GM12878 (cell line): ENCODE data around the gene ANKMY1. TPM values are rescaled to one million over a fixed set of nuclear protein-coding genes. Genes with fewer than 3 reads are reported as not detected.
A peak's percentile ranks its signal among the peaks of the same experiment; 100 is the strongest.

Experiments
- ATAC-seq: fragments of 200-7000 bp; cut with Tn5 transposase; 3 replicates; pipeline ENCODE4 v1.9.1; 2020; ENCODE audit warnings: mild to moderate bottlenecking, moderate library complexity
- BruUV-seq: library from RNA; stranded (reverse); fragments of 400-500 nt; replicated peaks from 2 replicates; lab custom pipeline; 2021; lab: Mats Ljungman, UMichigan
- CTCF ChIA-PET: fragments of 300-600 bp; sonication (Branson Sonifier 250); formaldehyde crosslinking; extraction: SDS; loops from one replicate; lab custom pipeline; 2021; ENCODE audit warnings: inconsistent platforms; lab: Yijun Ruan, JAX
- POLR2A ChIA-PET: fragments of 350-600 bp; formaldehyde crosslinking; extraction: SDS; loops from one replicate; lab custom pipeline; 2021; ENCODE audit warnings: inconsistent platforms; lab: Charles Lee
- RAD21 ChIA-PET: fragments of 300-600 bp; sonication (Branson Sonifier 250); formaldehyde crosslinking; loops from one replicate; lab custom pipeline; 2023; ENCODE audit warnings: antibody characterized with exemption; ENCODE audit not compliant: unreplicated experiment; lab: Charles Lee
- SMC1A ChIA-PET: fragments of 300-600 bp; sonication (Branson Sonifier 250); formaldehyde crosslinking; loops from one replicate; lab custom pipeline; 2023; ENCODE audit not compliant: unreplicated experiment, uncharacterized antibody; lab: Charles Lee
- DNase-seq: peaks from one replicate; pipeline ENCODE4 v3.0.0-alpha.2; 2011; ENCODE audit warnings: low read depth, low spot score
- FAIRE-seq: peaks from 3 replicates; lab custom pipeline; 2011; peaks lifted over from hg19 to GRCh38; lab: Jason Lieb, UNC
- H2AFZ ChIP-seq: 2 replicates; pipeline ENCODE4 v1.6.0; 2011; ENCODE audit warnings: low read depth, low read length, control low read depth; ENCODE audit not compliant: control insufficient read depth
- H3K27ac ChIP-seq: 2 replicates; pipeline ENCODE4 v1.5.1; 2011; ENCODE audit warnings: control low read depth; ENCODE audit not compliant: control insufficient read depth, insufficient read depth
- H3K27me3 ChIP-seq, 2 experiments: replicated peaks in 1 of 2; 2 replicates each; pipeline versions ENCODE4 v1.6.0 to v1.6.1; 2011; ENCODE audit warnings: low read length in 1 of 2; ENCODE audit not compliant: control insufficient read depth in 2 of 2, insufficient read depth in 2 of 2
- H3K36me3 ChIP-seq, 2 experiments: 2 replicates each; pipeline ENCODE4 v1.5.1; 2011; ENCODE audit warnings: low read length in 1 of 2; ENCODE audit not compliant: control insufficient read depth in 2 of 2, insufficient read depth in 2 of 2
- H3K4me1 ChIP-seq: 2 replicates; pipeline ENCODE4 v1.6.1; 2011; ENCODE audit warnings: mild to moderate bottlenecking, low read length, moderate library complexity, mixed read lengths; ENCODE audit not compliant: control insufficient read depth, insufficient read depth
- H3K4me2 ChIP-seq: 2 replicates; pipeline ENCODE4 v1.6.0; 2011; ENCODE audit warnings: control low read depth; ENCODE audit not compliant: control insufficient read depth, insufficient read depth
- H3K4me3 ChIP-seq: fragments of 200-600 bp; sonication (generic); 2 replicates; pipeline ENCODE4 v1.5.1; 2016
- H3K79me2 ChIP-seq: 2 replicates; pipeline ENCODE4 v1.6.0; 2011; ENCODE audit warnings: low read length; ENCODE audit not compliant: control insufficient read depth, insufficient read depth
- H3K9ac ChIP-seq: 2 replicates; pipeline ENCODE4 v1.8.0; 2011; ENCODE audit warnings: low read length, control low read depth, mixed read lengths; ENCODE audit not compliant: control insufficient read depth, insufficient read depth
- H3K9me3 ChIP-seq: replicated peaks from 3 replicates; pipeline ENCODE4 v1.5.1; 2011; ENCODE audit warnings: mild to moderate bottlenecking, low read length; ENCODE audit not compliant: control insufficient read depth, insufficient read depth
- H4K20me1 ChIP-seq: 2 replicates; pipeline ENCODE4 v1.6.0; 2011; ENCODE audit not compliant: control insufficient read depth, insufficient read depth
- ATF7 ChIP-seq: fragments of 450-650 bp; IDR thresholded peaks from 2 replicates; pipeline ENCODE4 v1.6.1; 2016; ENCODE audit warnings: low read depth, mild to moderate bottlenecking
- BCL11A ChIP-seq: IDR thresholded peaks from 2 replicates; pipeline ENCODE4 v1.6.1; 2011; ENCODE audit warnings: low read depth, low read length
- BHLHE40 ChIP-seq, 2 experiments: fragments of 450-650 bp in 1 of 2; IDR thresholded peaks; 2 replicates each; pipeline ENCODE4 v1.6.1; 2011 to 2017; ENCODE audit warnings: low read depth in 2 of 2, borderline replicate concordance in 1 of 2, improper control_type of control experiment in 1 of 2, low read length in 1 of 2, mild to moderate bottlenecking in 1 of 2
- CEBPB ChIP-seq, 2 experiments: fragments of 150-350 bp in 1 of 2; IDR thresholded peaks; 2 replicates each; pipeline ENCODE4 v1.6.1; 2012 to 2014; ENCODE audit warnings: low read depth in 2 of 2, low read length in 2 of 2, borderline replicate concordance in 1 of 2, inconsistent platforms in 1 of 2
- DPF2 ChIP-seq: fragments of 450-650 bp; IDR thresholded peaks from 2 replicates; pipeline ENCODE4 v1.6.1; 2017; ENCODE audit warnings: mild to moderate bottlenecking
- EED ChIP-seq: sonication (generic); IDR thresholded peaks from 2 replicates; pipeline ENCODE4 v1.6.1; 2016; ENCODE audit warnings: antibody characterized with exemption, low read depth
- EGR1 ChIP-seq, 2 experiments: IDR thresholded peaks; 1 replicate in 1 of 2; 2 replicates in 1 of 2; pipeline ENCODE4 v1.6.1; 2011 to 2012; ENCODE audit warnings: low read depth in 2 of 2, low read length in 2 of 2, borderline replicate concordance in 1 of 2, mild to moderate bottlenecking in 1 of 2, moderate library complexity in 1 of 2
- GATAD2B ChIP-seq: fragments of 450-650 bp; conservative IDR thresholded peaks from 2 replicates; pipeline ENCODE4 v1.6.1; 2017; ENCODE audit warnings: low read depth, mild to moderate bottlenecking, moderate library complexity
- HDAC6 ChIP-seq: fragments of 200-600 bp; sonication (generic); IDR thresholded peaks from one replicate; pipeline ENCODE4 v1.8.0; 2017; ENCODE audit warnings: antibody characterized with exemption; ENCODE audit not compliant: unreplicated experiment
- IKZF2 ChIP-seq, 2 experiments: fragments of 450-650 bp; IDR thresholded peaks; 2 replicates each; pipeline ENCODE4 v1.6.1; 2017; ENCODE audit warnings: mild to moderate bottlenecking in 2 of 2, moderate library complexity in 2 of 2
- MEF2A ChIP-seq: IDR thresholded peaks from 2 replicates; pipeline ENCODE4 v1.6.1; 2011; ENCODE audit warnings: low read depth, mild to moderate bottlenecking, low read length, moderate library complexity; ENCODE audit not compliant: insufficient read depth
- MYC ChIP-seq: IDR thresholded peaks from 2 replicates; pipeline ENCODE4 v1.6.1; 2011; ENCODE audit warnings: mild to moderate bottlenecking, low read length, moderate library complexity, inconsistent platforms; ENCODE audit not compliant: insufficient read depth, insufficient replicate concordance, insufficient read length, severe bottlenecking
- SIN3A ChIP-seq: IDR thresholded peaks from 2 replicates; pipeline ENCODE4 v1.6.1; 2012; ENCODE audit warnings: low read depth, low read length, improper control_type of control experiment
- SMAD5 ChIP-seq: IDR thresholded peaks from 2 replicates; pipeline ENCODE4 v1.6.1; 2016; ENCODE audit warnings: antibody characterized with exemption, low read depth
- ZSCAN29 ChIP-seq: fragments of 450-650 bp; IDR thresholded peaks from 2 replicates; pipeline ENCODE4 v1.6.1; 2017; ENCODE audit warnings: mild to moderate bottlenecking, moderate library complexity
- WGBS: methylation state at CpG from one replicate; pipeline ENCODE4 v1.1.6; 2016; ENCODE audit warnings: low lambda C conversion rate; ENCODE audit not compliant: insufficient replicate concordance, insufficient coverage; ENCODE audit errors: missing lambda C conversion rate; 5-methylcytosine and 5-hydroxymethylcytosine counted together
- in situ Hi-C: fragments of 300-500 bp; cut with MboI; formaldehyde crosslinking; loops from 9 replicates; pipeline ENCODE4 v1.14.3; 2018; ENCODE audit warnings: mixed read lengths
- intact Hi-C: fragments of 100-400 bp; cut with micrococcal nuclease; formaldehyde crosslinking; loops from one replicate; pipeline ENCODE4 v1.14.2; 2022; ENCODE audit not compliant: unreplicated experiment
- polyA plus RNA-seq, 11 experiments: library from polyadenylated mRNA; depleted of rRNA in 4 of 11; unstranded in 6 of 11; stranded (reverse) in 5 of 11; fragments of >200 nt; fragmentation: Nextera tagmentation in 4 of 11; fragmentation: Illumina TruSeq in 1 of 11; extraction: Ambion mirVana in 4 of 11; extraction: Trizol in 1 of 11; gene quantifications; 1 replicate in 1 of 11; 2 replicates in 10 of 11; pipeline versions ENCODE4 v1.2.1 to v1.2.3, GENCODE V29; 2011 to 2016; ENCODE audit warnings: inconsistent platforms in 2 of 11, missing spikeins in 2 of 11, low read depth in 1 of 11
- total RNA-seq, 4 experiments: library from RNA; depleted of rRNA in 3 of 4; stranded (reverse); fragments of >200 nt in 3 of 4; fragmentation: Illumina TruSeq in 1 of 4; extraction: Trizol in 1 of 4; gene quantifications; 2 replicates each; pipeline versions ENCODE4 v1.2.1 to v1.2.3, GENCODE V29; 2013 to 2021
- TF ChIP-seq, protein P1 (sequence below): IDR thresholded peaks from 2 replicates; pipeline ENCODE4 v1.6.1; 2011; ENCODE audit warnings: mild to moderate bottlenecking, low read depth, low read length, moderate library complexity; ENCODE audit not compliant: insufficient replicate concordance

Gene ANKMY1
- total and polyA plus RNA-seq, 10 of the 15 experiments (the other 5 are each of a cell fraction or from before 2014, with no cell fraction given), result 1.1 to 15.3 (median 11.1) TPM

DNA sequence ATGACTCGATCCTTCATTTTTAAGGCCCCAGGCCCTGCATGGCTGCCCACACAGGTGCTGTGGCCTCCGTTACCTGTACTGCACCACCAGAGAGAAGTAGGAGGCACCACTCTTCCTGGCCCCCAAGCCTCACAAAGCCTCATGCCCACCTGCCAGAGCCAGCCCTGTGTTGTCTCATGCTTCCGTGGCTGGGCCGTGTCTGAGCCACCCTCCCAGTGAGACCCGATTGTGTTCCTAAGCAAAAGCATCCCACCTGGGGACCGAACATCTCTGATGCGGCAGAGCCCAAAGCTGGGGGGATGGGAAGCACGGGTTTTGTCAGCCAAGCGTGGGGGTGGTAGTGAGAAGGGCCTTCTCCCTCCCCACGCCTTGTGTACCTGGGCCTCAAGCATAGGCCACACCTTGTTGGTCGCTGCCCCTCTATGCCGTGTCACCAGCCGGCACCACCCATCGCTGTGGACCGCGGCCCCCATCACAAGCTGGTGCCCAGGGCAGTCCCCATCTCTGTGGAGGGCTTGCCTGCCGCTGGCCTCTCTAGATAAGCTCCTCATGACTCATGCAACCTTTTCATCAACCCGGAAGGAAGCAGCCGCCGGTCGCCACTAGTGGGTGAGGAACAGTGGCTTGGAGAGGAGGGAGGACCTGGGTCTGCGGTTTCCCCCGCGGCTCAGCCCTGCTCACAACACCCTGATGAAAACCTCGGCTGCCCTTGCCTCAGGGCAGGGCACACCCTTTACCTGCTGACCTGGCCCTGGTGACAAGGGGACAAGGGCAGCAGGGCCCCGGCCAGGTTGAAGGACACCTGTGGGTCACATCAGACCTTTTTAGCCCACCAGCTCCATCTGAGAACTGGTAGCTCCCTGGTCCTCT is 7.8 kb upstream of the ANKMY1 start:
- RAD21 ChIA-PET, result interaction anchor here (1.1 to 11.7 kb wide), 6 partner anchors 9 to 118 kb away, joined by 3 to 206 read pairs (median 5); partner anchors contain the start of gene CAPN10
- H3K79me2 ChIP-seq, result peaks cover 48% of the 10 kb centered on the region
- BruUV-seq, result no TSS peak
- intact Hi-C loops (loop anchor here (1.0 to 5.0 kb wide), 2 partner anchors 19 to 53 kb away; no protein-coding TSS in a partner anchor), in situ Hi-C loops (no loop called here)
- no peak for FAIRE-seq
- no peaks in the 10 kb centered on the region for H3K27me3 ChIP-seq
- peaks cover 51% of the 10 kb centered on the region for H3K4me1 ChIP-seq
- CTCF ChIA-PET, result interaction anchor here (0.8 to 7.8 kb wide), 9 partner anchors 8 to 103 kb away, joined by 3 to 196 read pairs (median 8); partner anchors contain the start of genes ANKMY1, CAPN10 and GPR35
- ATAC-seq, result peak; percentile 64
- H3K4me3 ChIP-seq, result peak overlapping the region; percentile 77
- 3% methylated on average over 26 of the region's 26 CpGs for WGBS
- no peaks in the 10 kb centered on the region for H4K20me1 ChIP-seq
- POLR2A ChIA-PET, result interaction anchor here (0.6 to 7.8 kb wide), 12 partner anchors 8 to 1125 kb away, joined by 3 to 233 read pairs (median 4); partner anchors contain the start of genes ANKMY1, CAPN10 and PASK
- H3K9ac ChIP-seq, result peak overlapping the region; percentile 90
- SMC1A ChIA-PET, result interaction anchor here (1.4 to 12.1 kb wide), 4 partner anchors 15 to 56 kb away, joined by 3 to 124 read pairs (median 28); partner anchors contain the start of gene CAPN10
- DNase-seq, result peak; percentile 63
- H3K4me2 ChIP-seq, result peak overlapping the region; percentile 100
- H3K36me3 ChIP-seq, result peaks cover 0 to 5% of the 10 kb centered on the region in 2 experiments; a peak in 2 of 4 replicates
- H3K9me3 ChIP-seq, result no peaks in the 10 kb centered on the region
- H3K27ac ChIP-seq, result peak overlapping the region; percentile 97
- H2AFZ ChIP-seq, result peak overlapping the region; percentile 40
- TF ChIP-seq SIN3A, result 0 out of 2 replicates have a peak, but pooled peaks have one; percentile 5
- TF ChIP-seq BHLHE40 (IDR thresholded peaks at IDR 0.05; ENCODE audit: borderline replicate concordance in 1 of 2, low read depth in 2 of 2, low read length in 1 of 2), result peak in 1 of 2 experiments; percentile 59; a peak in 1 of 4 replicates
- peak; percentile 67 for TF ChIP-seq ATF7
- peak; percentile 77; the same call in 1 of the 2 replicates for TF ChIP-seq EED
- peak; percentile 62; the same call in 1 of the 2 replicates for TF ChIP-seq DPF2
- TF ChIP-seq MEF2A, result 0 out of 2 replicates have a peak, but pooled peaks have one; percentile 26
- peak; percentile 48 to 60; a peak in 3 of 4 replicates for TF ChIP-seq IKZF2 (IDR thresholded peaks at IDR 0.05)
- TF ChIP-seq HDAC6, result peak; percentile 33
- peak; percentile 77 for TF ChIP-seq MYC
- TF ChIP-seq, protein P1, sequence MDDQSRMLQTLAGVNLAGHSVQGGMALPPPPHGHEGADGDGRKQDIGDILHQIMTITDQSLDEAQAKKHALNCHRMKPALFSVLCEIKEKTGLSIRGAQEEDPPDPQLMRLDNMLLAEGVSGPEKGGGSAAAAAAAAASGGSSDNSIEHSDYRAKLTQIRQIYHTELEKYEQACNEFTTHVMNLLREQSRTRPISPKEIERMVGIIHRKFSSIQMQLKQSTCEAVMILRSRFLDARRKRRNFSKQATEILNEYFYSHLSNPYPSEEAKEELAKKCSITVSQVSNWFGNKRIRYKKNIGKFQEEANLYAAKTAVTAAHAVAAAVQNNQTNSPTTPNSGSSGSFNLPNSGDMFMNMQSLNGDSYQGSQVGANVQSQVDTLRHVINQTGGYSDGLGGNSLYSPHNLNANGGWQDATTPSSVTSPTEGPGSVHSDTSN, result no peak
- 0 out of 4 replicates have a peak, but pooled peaks of 1 of the 2 experiments have one; percentile 4 for TF ChIP-seq CEBPB (IDR thresholded peaks at IDR 0.05; ENCODE audit: borderline replicate concordance in 1 of 2, low read depth in 2 of 2, low read length in 2 of 2)
- TF ChIP-seq BCL11A, result peak; percentile 42
- TF ChIP-seq SMAD5, result peak; percentile 72
- peak in 1 of 2 experiments; percentile 50; a peak in 1 of 3 replicates for TF ChIP-seq EGR1 (IDR thresholded peaks at IDR 0.05; ENCODE audit: borderline replicate concordance in 1 of 2, low read depth in 2 of 2, low read length in 2 of 2)
- peak; percentile 59 for TF ChIP-seq GATAD2B
- TF ChIP-seq ZSCAN29, result no peak
